Thoracic aorta (tissue), 2 donors: ENCODE data around the gene GNAZ. TPM values are rescaled to one million over a fixed set of nuclear protein-coding genes. Genes with fewer than 3 reads are reported as not detected.
A peak's percentile ranks its signal among the peaks of the same experiment; 100 is the strongest.

ENCODE experiments used
- ATAC-seq: fragments of 150-250 bp; one replicate; pipeline ENCODE4 v1.8.0; 2017; ENCODE audit warnings: low read depth; ENCODE audit not compliant: insufficient number of reproducible peaks, low FRiP score
- DNase-seq: peaks from one replicate; pipeline ENCODE4 v3.0.0-alpha.2; 2020; ENCODE audit warnings: low spot score
- H3K27ac ChIP-seq, 2 donors: fragments of 200-600 bp; sonication (generic); 1 replicate in 1 of 2; 2 replicates in 1 of 2; pipeline ENCODE4 v1.5.1; 2016; ENCODE audit warnings: mild to moderate bottlenecking in 2 of 2, moderate library complexity in 2 of 2
- H3K27me3 ChIP-seq: fragments of 200-600 bp; sonication (generic); replicated peaks from 2 replicates; pipeline ENCODE4 v1.6.0; 2016; ENCODE audit warnings: mild to moderate bottlenecking; ENCODE audit not compliant: insufficient read depth
- H3K36me3 ChIP-seq: fragments of 200-600 bp; sonication (generic); one replicate; pipeline ENCODE4 v1.5.1; 2016
- H3K4me1 ChIP-seq, 2 donors: fragments of 200-600 bp; sonication (generic); 1 replicate in 1 of 2; 2 replicates in 1 of 2; pipeline versions ENCODE4 v1.5.1 to v1.6.0; 2016; ENCODE audit warnings: low read depth in 2 of 2, mild to moderate bottlenecking in 1 of 2; ENCODE audit not compliant: control insufficient read depth in 1 of 2
- H3K4me3 ChIP-seq: fragments of 200-600 bp; sonication (generic); 2 replicates; pipeline ENCODE4 v1.5.1; 2016; ENCODE audit warnings: mild to moderate bottlenecking
- H3K9me3 ChIP-seq: fragments of 200-600 bp; sonication (generic); 2 replicates; pipeline ENCODE4 v1.5.1; 2016
- CTCF ChIP-seq: fragments of 200-600 bp; sonication (generic); IDR thresholded peaks from one replicate; pipeline ENCODE4 v1.5.1; 2019; ENCODE audit warnings: antibody characterized with exemption
- total RNA-seq, 2 donors: library from RNA; depleted of rRNA; stranded (reverse); fragments of >200 nt; gene quantifications; one replicate each; pipeline versions ENCODE4 v1.1.0 to v1.2.3, GENCODE V29; 2016

The GNAZ gene
- total RNA-seq, 2 donors from 2014 or later, result 3.9 to 5.4 TPM

DNA sequence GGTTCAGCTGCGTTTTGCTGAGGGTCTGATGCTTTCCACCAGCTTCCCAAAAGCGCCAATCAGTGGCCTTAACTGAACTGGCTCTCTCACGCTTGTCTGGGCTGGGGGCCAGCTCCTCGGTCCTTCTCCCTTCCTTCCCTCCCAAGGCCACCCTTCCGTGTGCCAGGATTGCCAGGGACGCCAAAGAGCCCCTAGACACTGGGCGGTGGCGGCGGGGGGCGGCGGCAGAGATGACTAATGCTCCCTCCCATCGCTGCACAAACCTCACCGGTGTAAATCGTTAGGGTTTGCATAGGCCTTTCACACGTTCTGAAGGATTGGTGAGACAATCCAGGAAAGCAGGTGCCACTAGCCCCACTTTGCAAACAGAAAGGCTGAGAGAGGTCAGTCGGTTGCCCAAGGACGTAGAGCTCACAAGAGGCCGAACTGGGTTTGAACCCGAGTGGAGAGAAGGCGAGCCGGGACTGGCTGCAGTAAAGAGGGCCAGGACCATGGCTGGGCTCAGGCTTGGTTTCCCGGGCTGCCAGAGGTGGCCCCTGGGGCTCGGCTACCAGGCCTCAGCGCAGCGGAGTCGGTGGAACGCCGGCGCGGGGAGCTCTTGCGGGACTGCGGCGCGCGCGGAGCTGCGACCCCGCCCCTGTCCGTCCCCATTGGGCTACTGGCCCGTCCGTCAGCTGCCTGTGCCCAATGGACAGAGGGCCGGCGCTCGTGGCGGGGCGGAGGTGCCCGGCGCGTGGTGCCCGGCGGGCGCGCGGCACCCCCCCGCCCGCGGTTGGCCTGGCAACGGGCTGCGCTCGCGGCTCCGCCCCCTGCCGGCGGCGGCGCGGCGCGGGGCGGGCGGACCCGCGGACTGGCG, 589 bp upstream of the GNAZ start:
- no peaks in the 10 kb centered on the region for H3K27me3 ChIP-seq
- H3K4me3 ChIP-seq, result peak overlapping the region; percentile 70
- TF ChIP-seq CTCF, result no peak
- no peaks in the 10 kb centered on the region for H3K9me3 ChIP-seq
- DNase-seq (peak; percentile 51), ATAC-seq (peak; percentile 92)
- H3K27ac ChIP-seq, result no peak overlapping the region
- H3K4me1 ChIP-seq, result peaks cover 10 to 16% of the 10 kb centered on the region in 2 donors
- no peaks in the 10 kb centered on the region for H3K36me3 ChIP-seq

GRCh38 chr22:23071230-23072076, 1.1 kb downstream of the GNAZ start:
- H3K27me3 ChIP-seq, result no peaks in the 10 kb centered on the region
- no peaks in the 10 kb centered on the region for H3K9me3 ChIP-seq
- DNase-seq, result no peak
- no peak for TF ChIP-seq CTCF
- peaks cover 10 to 16% of the 10 kb centered on the region in 2 donors for H3K4me1 ChIP-seq
- no peaks in the 10 kb centered on the region for H3K36me3 ChIP-seq
- ATAC-seq, result no peak
- H3K27ac ChIP-seq, result no peak overlapping the region
- peak overlapping the region; percentile 84 for H3K4me3 ChIP-seq

DNA sequence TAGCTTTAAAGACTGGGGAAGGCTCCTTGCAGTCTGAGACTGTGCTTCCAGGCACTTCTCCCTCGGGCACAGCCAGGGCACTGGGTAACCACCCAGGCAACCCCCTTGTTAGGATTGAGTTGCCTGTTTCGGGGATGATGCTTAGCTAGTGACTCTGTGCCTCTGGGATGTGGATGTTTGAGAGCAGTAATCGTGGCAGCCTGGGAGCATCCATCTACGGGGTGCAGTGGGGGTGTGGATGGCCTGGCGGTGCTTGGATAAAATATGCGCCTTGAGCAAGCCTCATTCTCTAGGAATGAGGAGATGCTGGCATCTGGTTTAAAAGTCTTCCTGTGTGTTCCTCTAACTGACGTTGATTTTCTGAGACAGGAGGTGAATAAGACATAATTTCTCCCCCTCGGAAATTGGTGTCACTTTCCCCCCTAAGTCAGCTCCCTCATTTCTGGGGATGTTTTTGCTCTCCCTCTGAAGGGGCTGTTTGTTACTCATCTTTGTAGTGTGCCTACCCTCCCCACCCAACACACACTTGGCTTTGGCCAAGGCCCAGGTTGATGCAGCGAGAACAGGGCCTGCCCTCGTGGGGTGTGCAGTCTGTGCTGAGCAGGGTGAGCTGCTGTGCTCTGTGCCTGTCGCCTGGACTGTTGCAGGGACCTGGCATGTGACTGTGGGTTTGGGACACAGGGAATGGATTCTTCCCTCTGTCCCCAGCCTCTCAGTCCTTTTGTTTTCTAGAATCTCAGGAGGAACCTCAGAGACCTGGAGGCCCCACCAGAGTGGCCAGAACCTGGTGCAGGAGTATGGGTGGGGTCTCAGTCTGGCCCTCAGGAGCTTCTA, 2.0 kb downstream of the GNAZ start:
- Histone ChIP-seq H3K4me3 (no peak overlapping the region), H3K27ac (no peak overlapping the region), H3K9me3 (no peaks in the 10 kb centered on the region), H3K27me3 (no peaks in the 10 kb centered on the region), H3K36me3 (no peaks in the 10 kb centered on the region), H3K4me1 (peaks cover 10 to 16% of the 10 kb centered on the region in 2 donors)
- TF ChIP-seq CTCF, result no peak
- DNase-seq (no peak), ATAC-seq (no peak)

- DNase-seq, result no peak
- H3K36me3 ChIP-seq, result no peaks in the 10 kb centered on the region
These were observed 2.7 kb downstream of the GNAZ start for GRCh38 chr22:23072911-23073491.

More at GRCh38 chr22:23072911-23073491, 2.7 kb downstream of the GNAZ start:
- H3K4me1 ChIP-seq, result peaks cover 10 to 16% of the 10 kb centered on the region in 2 donors
- ATAC-seq, result no peak
- TF ChIP-seq CTCF, result no peak
- no peaks in the 10 kb centered on the region for H3K9me3 ChIP-seq
- no peaks in the 10 kb centered on the region for H3K27me3 ChIP-seq
- H3K27ac ChIP-seq, result no peak overlapping the region
- no peak overlapping the region for H3K4me3 ChIP-seq
